ENCODE measurements around the gene EPOP. TPM values are rescaled to one million over a fixed set of nuclear protein-coding genes. Genes with fewer than 3 reads are reported as not detected.

EPOP gene
- total and polyA plus RNA-seq, 2 donors (not counting 3 experiments of a cell fraction or from before 2014, with no cell fraction given): 0.43 to 2.9 TPM

DNA sequence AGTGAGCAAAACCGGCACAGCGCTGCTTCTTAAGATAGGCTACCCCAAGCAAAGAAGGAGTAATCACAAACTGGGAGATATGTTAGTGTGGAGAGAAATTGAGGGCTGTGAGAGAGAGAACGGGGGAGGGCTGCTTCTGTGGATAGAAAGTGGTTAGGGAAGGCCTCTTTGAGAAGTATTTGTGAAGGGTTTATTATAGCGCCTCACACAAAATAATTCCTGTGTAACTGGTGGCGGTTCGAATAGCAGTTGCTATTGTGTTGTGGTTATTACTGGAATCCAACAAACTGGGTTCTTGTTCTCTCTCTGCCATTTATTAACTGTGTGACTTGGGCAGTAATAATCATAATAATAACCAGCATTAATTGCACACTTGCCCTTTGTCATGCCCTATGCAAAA lies 46.2 kb upstream of the EPOP start:
- TF ChIP-seq, protein P1, sequence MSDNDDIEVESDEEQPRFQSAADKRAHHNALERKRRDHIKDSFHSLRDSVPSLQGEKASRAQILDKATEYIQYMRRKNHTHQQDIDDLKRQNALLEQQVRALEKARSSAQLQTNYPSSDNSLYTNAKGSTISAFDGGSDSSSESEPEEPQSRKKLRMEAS (IDR thresholded peaks at IDR 0.05; ENCODE audit: insufficient read depth, insufficient read length): no peak
- no peak for TF ChIP-seq POLR2AphosphoS5 (IDR thresholded peaks at IDR 0.05; ENCODE audit: insufficient read depth, low read depth, low read length)
- no peak for TF ChIP-seq GATA2 (IDR thresholded peaks at IDR 0.05; ENCODE audit: insufficient read depth, insufficient read length, low read depth, low read length)
- TF ChIP-seq POLR2A (IDR thresholded peaks at IDR 0.05; ENCODE audit: low read depth, low read length): no peak
- TF ChIP-seq FOS (IDR thresholded peaks at IDR 0.05; ENCODE audit: borderline replicate concordance, insufficient read depth, low read length): no peak
- TF ChIP-seq MYC (IDR thresholded peaks at IDR 0.05; ENCODE audit: low read depth, low read length): no peak
- TF ChIP-seq EZH2 (IDR thresholded peaks at IDR 0.05; ENCODE audit: borderline replicate concordance, low read depth, low read length, severe bottlenecking): no peak
- no peak for TF ChIP-seq JUN (IDR thresholded peaks at IDR 0.05; ENCODE audit: borderline replicate concordance, insufficient read depth, insufficient read length, low read depth)
- TF ChIP-seq, protein P2, sequence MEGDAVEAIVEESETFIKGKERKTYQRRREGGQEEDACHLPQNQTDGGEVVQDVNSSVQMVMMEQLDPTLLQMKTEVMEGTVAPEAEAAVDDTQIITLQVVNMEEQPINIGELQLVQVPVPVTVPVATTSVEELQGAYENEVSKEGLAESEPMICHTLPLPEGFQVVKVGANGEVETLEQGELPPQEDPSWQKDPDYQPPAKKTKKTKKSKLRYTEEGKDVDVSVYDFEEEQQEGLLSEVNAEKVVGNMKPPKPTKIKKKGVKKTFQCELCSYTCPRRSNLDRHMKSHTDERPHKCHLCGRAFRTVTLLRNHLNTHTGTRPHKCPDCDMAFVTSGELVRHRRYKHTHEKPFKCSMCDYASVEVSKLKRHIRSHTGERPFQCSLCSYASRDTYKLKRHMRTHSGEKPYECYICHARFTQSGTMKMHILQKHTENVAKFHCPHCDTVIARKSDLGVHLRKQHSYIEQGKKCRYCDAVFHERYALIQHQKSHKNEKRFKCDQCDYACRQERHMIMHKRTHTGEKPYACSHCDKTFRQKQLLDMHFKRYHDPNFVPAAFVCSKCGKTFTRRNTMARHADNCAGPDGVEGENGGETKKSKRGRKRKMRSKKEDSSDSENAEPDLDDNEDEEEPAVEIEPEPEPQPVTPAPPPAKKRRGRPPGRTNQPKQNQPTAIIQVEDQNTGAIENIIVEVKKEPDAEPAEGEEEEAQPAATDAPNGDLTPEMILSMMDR (IDR thresholded peaks at IDR 0.05; ENCODE audit: extremely low read depth in 1 of 2, insufficient read depth in 1 of 2, low read depth in 1 of 2, low read length in 2 of 2): no peak
- POLR2A ChIA-PET: no interaction called here
- intact Hi-C loops (cut with micrococcal nuclease): no loop called here

More for the DNA sequence above, 46.2 kb upstream of the EPOP start:
- no peak overlapping the region for H3K9ac ChIP-seq (replicated peaks; ENCODE audit: extremely low read depth, insufficient read depth, low read length)
- no peak overlapping the region for H3K4me2 ChIP-seq (ENCODE audit: insufficient read depth, low read length)
- H3K4me1 ChIP-seq (ENCODE audit: control insufficient read depth, extremely low read depth, insufficient read depth, low read length): peaks cover 3% of the 10 kb centered on the region
- no TSS peak for BruUV-seq (replicated peaks)
- H3K27ac ChIP-seq (ENCODE audit: insufficient read depth, low read depth, low read length): no peak overlapping the region
- no peaks in the 10 kb centered on the region for H3K79me2 ChIP-seq (ENCODE audit: control insufficient read depth, insufficient read depth, low read length)
- H3K4me3 ChIP-seq (replicated peaks in 1 of 3; ENCODE audit: insufficient read depth in 1 of 3, low read depth in 1 of 3, low read length in 3 of 3): no peak overlapping the region
- no peaks in the 10 kb centered on the region for H3K9me3 ChIP-seq (replicated peaks; ENCODE audit: control insufficient read depth, insufficient read depth, low read length)
- no peaks in the 10 kb centered on the region for H3K27me3 ChIP-seq (ENCODE audit: control insufficient read depth in 2 of 2, insufficient read depth in 2 of 2, low read length in 2 of 2)
- CTCF ChIA-PET: no interaction called here
- no peaks in the 10 kb centered on the region for H3K9me1 ChIP-seq (replicated peaks; ENCODE audit: control insufficient read depth, extremely low read depth, insufficient read depth, low read length)
- DNase-seq (ENCODE audit: low read depth, low spot score) (no peak), FAIRE-seq (no peak)
- H2AFZ ChIP-seq (ENCODE audit: low read depth, low read length): no peak overlapping the region
- H4K20me1 ChIP-seq (replicated peaks; ENCODE audit: control insufficient read depth, extremely low read depth, insufficient read depth, low read length): no peaks in the 10 kb centered on the region
- peaks cover 5 to 35% of the 10 kb centered on the region in 2 experiments for H3K36me3 ChIP-seq (ENCODE audit: control insufficient read depth in 2 of 2, extremely low read depth in 1 of 2, insufficient read depth in 2 of 2, low read length in 2 of 2)
- dilution Hi-C loops (cut with MboI; ENCODE audit: extremely low pct_ligation_motif_present, low sequenced_read_pairs): no loop called here

Measured in endothelial cell of umbilical vein (primary cell).